ENCODE measurements around the gene DHRS4L2.
A peak's percentile ranks its signal among the peaks of the same experiment; 100 is the strongest.
"Not testable (repeated sequence)": the region's sequence is repeated elsewhere in the genome, so short reads cannot be mapped to it uniquely, and the experiment has no call there.

The DHRS4L2 gene

GRCh38 chr14:24035769-24036168 lies 47.0 kb downstream of the DHRS4L2 start:
- peak overlapping the region; percentile 58 for H3K4me3 ChIP-seq (ENCODE audit: low read depth, low read length)
- H3K9me3 ChIP-seq (ENCODE audit: severe bottlenecking); H3K36me3 ChIP-seq; H3K27me3 ChIP-seq (ENCODE audit: insufficient read depth, low read depth, severe bottlenecking); DNase-seq: not testable (repeated sequence)
- peak overlapping the region; percentile 73 for H3K27ac ChIP-seq
- TF ChIP-seq CTCF (IDR thresholded peaks at IDR 0.05; ENCODE audit: low read depth, low read length): 0 out of 2 replicates have a peak, but pooled peaks have one; percentile 3

- no peaks in the 10 kb centered on the region for H3K27me3 ChIP-seq (ENCODE audit: insufficient read depth, low read depth, severe bottlenecking)
- peak; percentile 73 for TF ChIP-seq CTCF (IDR thresholded peaks at IDR 0.05; ENCODE audit: low read depth, low read length)
- DNase-seq: peak; percentile 81
- H3K27ac ChIP-seq: peak overlapping the region; percentile 73
- peaks cover 8% of the 10 kb centered on the region for H3K9me3 ChIP-seq (ENCODE audit: severe bottlenecking)
- H3K4me3 ChIP-seq (ENCODE audit: low read depth, low read length): peak overlapping the region; percentile 58
- H3K36me3 ChIP-seq: no peaks in the 10 kb centered on the region
Observed at GRCh38 chr14:24036169-24036962, 47.6 kb downstream of the DHRS4L2 start.

- peak overlapping the region; percentile 58 for H3K4me3 ChIP-seq (ENCODE audit: low read depth, low read length)
- DNase-seq; H3K36me3 ChIP-seq; H3K27me3 ChIP-seq (ENCODE audit: insufficient read depth, low read depth, severe bottlenecking); H3K9me3 ChIP-seq (ENCODE audit: severe bottlenecking); H3K27ac ChIP-seq: not testable (repeated sequence)
Observed at GRCh38 chr14:24036963-24037657, 48.4 kb downstream of the DHRS4L2 start.

- no peak for TF ChIP-seq CTCF (IDR thresholded peaks at IDR 0.05; ENCODE audit: low read depth, low read length)
- no peaks in the 10 kb centered on the region for H3K36me3 ChIP-seq
- no peak overlapping the region for H3K4me3 ChIP-seq (ENCODE audit: low read depth, low read length)
- no peak overlapping the region for H3K27ac ChIP-seq
- H3K27me3 ChIP-seq (ENCODE audit: insufficient read depth, low read depth, severe bottlenecking): no peaks in the 10 kb centered on the region
- no peak for DNase-seq
- peaks cover 5% of the 10 kb centered on the region for H3K9me3 ChIP-seq (ENCODE audit: severe bottlenecking)
Observed at GRCh38 chr14:24037658-24038037, 48.9 kb downstream of the DHRS4L2 start.

GRCh38 chr14:24038686-24039085 lies 50.0 kb downstream of the DHRS4L2 start:
- DNase-seq: no peak
- H3K27ac ChIP-seq: no peak overlapping the region
- TF ChIP-seq CTCF (IDR thresholded peaks at IDR 0.05; ENCODE audit: low read depth, low read length): no peak
- H3K4me3 ChIP-seq (ENCODE audit: low read depth, low read length): no peak overlapping the region
- H3K27me3 ChIP-seq (ENCODE audit: insufficient read depth, low read depth, severe bottlenecking): no peaks in the 10 kb centered on the region
- H3K36me3 ChIP-seq: no peaks in the 10 kb centered on the region
- H3K9me3 ChIP-seq (ENCODE audit: severe bottlenecking): no peaks in the 10 kb centered on the region

GRCh38 chr14:24040692-24041091 lies 52.0 kb downstream of the DHRS4L2 start:
- DNase-seq: no peak
- Histone ChIP-seq H3K27ac (no peak overlapping the region), H3K9me3 (ENCODE audit: severe bottlenecking) (no peaks in the 10 kb centered on the region), H3K36me3 (no peaks in the 10 kb centered on the region), H3K27me3 (ENCODE audit: insufficient read depth, low read depth, severe bottlenecking) (no peaks in the 10 kb centered on the region), H3K4me3 (ENCODE audit: low read depth, low read length) (no peak overlapping the region)
- no peak for TF ChIP-seq CTCF (IDR thresholded peaks at IDR 0.05; ENCODE audit: low read depth, low read length)
